KMS-11 (cell line): Measurements from ENCODE around the gene GPR142.

Source experiments
- H2AFZ ChIP-seq: fragments of 200-600 bp; sonication (generic); 2 replicates; pipeline ENCODE4 v1.6.1; 2016; ENCODE audit warnings: antibody characterized with exemption, mixed run types, low read depth
- H3K27ac ChIP-seq: fragments of 200-600 bp; sonication (generic); 2 replicates; pipeline ENCODE4 v1.6.1; 2016; ENCODE audit warnings: mild to moderate bottlenecking, mixed run types
- H3K27me3 ChIP-seq: fragments of 200-600 bp; sonication (generic); 2 replicates; pipeline ENCODE4 v1.6.1; 2017; ENCODE audit warnings: mild to moderate bottlenecking, low read depth, mixed run types, moderate library complexity; ENCODE audit not compliant: insufficient read depth
- H3K36me3 ChIP-seq: fragments of 200-600 bp; sonication (generic); 2 replicates; pipeline ENCODE4 v1.6.1; 2017; ENCODE audit warnings: mild to moderate bottlenecking, mixed run types; ENCODE audit not compliant: insufficient read depth
- H3K4me1 ChIP-seq: fragments of 200-600 bp; sonication (generic); 2 replicates; pipeline ENCODE4 v1.6.1; 2016; ENCODE audit warnings: mild to moderate bottlenecking, low read depth, mixed run types; ENCODE audit not compliant: poor library complexity, severe bottlenecking
- H3K4me2 ChIP-seq: fragments of 200-600 bp; sonication (generic); 2 replicates; pipeline ENCODE4 v1.7.0; 2016; ENCODE audit warnings: mild to moderate bottlenecking, mixed run types
- H3K4me3 ChIP-seq: fragments of 200-600 bp; sonication (generic); IDR thresholded peaks from 2 replicates; pipeline ENCODE4 v1.6.1; 2017; ENCODE audit warnings: low read depth, low read length, mixed read lengths; ENCODE audit not compliant: insufficient read depth
- H3K79me2 ChIP-seq: fragments of 200-600 bp; sonication (generic); 2 replicates; pipeline ENCODE4 v1.6.1; 2016; ENCODE audit warnings: low read depth, mixed run types; ENCODE audit not compliant: insufficient read depth
- H3K9ac ChIP-seq: fragments of 200-600 bp; sonication (generic); 2 replicates; pipeline ENCODE4 v1.6.1; 2016; ENCODE audit warnings: mild to moderate bottlenecking, mixed run types
- H4K20me1 ChIP-seq: fragments of 200-600 bp; sonication (generic); 2 replicates; pipeline ENCODE4 v1.6.1; 2016; ENCODE audit warnings: mild to moderate bottlenecking, mixed run types; ENCODE audit not compliant: insufficient read depth
- CTCF ChIP-seq: fragments of 200-600 bp; sonication (generic); conservative IDR thresholded peaks from 2 replicates; pipeline ENCODE4 v1.6.1; 2017; ENCODE audit warnings: low read depth, mild to moderate bottlenecking, antibody characterized with exemption, low read length, moderate library complexity, mixed read lengths

Gene GPR142

GRCh38 chr17:74383141-74383540 lies 15.8 kb downstream of the GPR142 start:
- Histone ChIP-seq H2AFZ (no peak overlapping the region), H3K9ac (no peak overlapping the region), H3K4me2 (no peak overlapping the region), H3K27me3 (peaks cover 92% of the 10 kb centered on the region), H3K36me3 (no peaks in the 10 kb centered on the region), H4K20me1 (no peaks in the 10 kb centered on the region), H3K4me3 (no peak overlapping the region), H3K27ac (no peak overlapping the region), H3K79me2 (no peaks in the 10 kb centered on the region), H3K4me1 (no peaks in the 10 kb centered on the region)
- no peak for TF ChIP-seq CTCF

- TF ChIP-seq CTCF = no peak
- Histone ChIP-seq H2AFZ (no peak overlapping the region), H3K79me2 (no peaks in the 10 kb centered on the region), H3K36me3 (no peaks in the 10 kb centered on the region), H3K9ac (no peak overlapping the region), H3K4me3 (no peak overlapping the region), H4K20me1 (no peaks in the 10 kb centered on the region), H3K27ac (no peak overlapping the region), H3K4me1 (no peaks in the 10 kb centered on the region), H3K27me3 (peaks cover 87% of the 10 kb centered on the region), H3K4me2 (no peak overlapping the region)
These were observed 17.9 kb downstream of the GPR142 start for GRCh38 chr17:74385201-74385600.

- no peak overlapping the region for H2AFZ ChIP-seq
- TF ChIP-seq CTCF = no peak
- no peaks in the 10 kb centered on the region for H3K4me1 ChIP-seq
- no peaks in the 10 kb centered on the region for H3K79me2 ChIP-seq
- no peaks in the 10 kb centered on the region for H3K36me3 ChIP-seq
- H3K9ac ChIP-seq = no peak overlapping the region
- H4K20me1 ChIP-seq = no peaks in the 10 kb centered on the region
- H3K4me2 ChIP-seq = no peak overlapping the region
- H3K4me3 ChIP-seq = no peak overlapping the region
- H3K27me3 ChIP-seq = peaks cover 77% of the 10 kb centered on the region
- H3K27ac ChIP-seq = no peak overlapping the region
These were observed 19.1 kb downstream of the GPR142 start for GRCh38 chr17:74386386-74386785.

- Histone ChIP-seq H3K27ac (no peak overlapping the region), H4K20me1 (no peaks in the 10 kb centered on the region), H3K4me2 (no peak overlapping the region), H3K4me1 (no peaks in the 10 kb centered on the region), H3K27me3 (peaks cover 67% of the 10 kb centered on the region), H3K79me2 (no peaks in the 10 kb centered on the region), H2AFZ (no peak overlapping the region), H3K36me3 (no peaks in the 10 kb centered on the region), H3K4me3 (no peak overlapping the region), H3K9ac (no peak overlapping the region)
- TF ChIP-seq CTCF = no peak
These were observed 20.3 kb downstream of the GPR142 start for GRCh38 chr17:74387365-74388218.
